HG03354 (cell line): ENCODE results near the gene SCFD2.
"Not testable (repeated sequence)": the region's sequence is repeated elsewhere in the genome, so short reads cannot be mapped to it uniquely, and the experiment has no call there.

Experiments used
- ATAC-seq: cut with Tn5 transposase; IDR thresholded peaks from one replicate; pipeline ENCODE4 v1.9.1; 2021; ENCODE audit warnings: mild to moderate bottlenecking; ENCODE audit not compliant: unreplicated experiment, poor library complexity, severe bottlenecking

SCFD2 gene

GRCh38 chr4:53004497-53005148 is 361.2 kb downstream of the SCFD2 start:
- no peak for ATAC-seq

DNA sequence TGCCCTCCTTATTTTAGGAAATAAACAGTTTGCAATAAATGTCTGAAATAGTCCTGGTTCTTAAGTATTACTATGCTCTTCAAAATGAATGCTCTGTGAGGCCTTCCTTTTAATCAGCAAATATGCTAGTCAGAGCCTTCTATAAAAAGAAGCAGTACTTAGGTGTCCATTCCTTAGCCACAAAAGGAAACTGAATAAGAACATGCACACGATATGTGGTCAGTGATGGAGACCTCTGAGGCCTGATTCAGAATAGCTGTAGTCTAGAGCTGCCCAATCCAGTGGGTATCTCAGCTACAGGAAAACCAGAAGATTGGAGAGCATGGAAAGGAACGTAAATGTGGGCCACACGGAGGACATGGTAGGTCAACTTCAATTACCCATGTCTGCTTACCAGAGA is 361.9 kb downstream of the SCFD2 start:
- no peak for ATAC-seq

DNA sequence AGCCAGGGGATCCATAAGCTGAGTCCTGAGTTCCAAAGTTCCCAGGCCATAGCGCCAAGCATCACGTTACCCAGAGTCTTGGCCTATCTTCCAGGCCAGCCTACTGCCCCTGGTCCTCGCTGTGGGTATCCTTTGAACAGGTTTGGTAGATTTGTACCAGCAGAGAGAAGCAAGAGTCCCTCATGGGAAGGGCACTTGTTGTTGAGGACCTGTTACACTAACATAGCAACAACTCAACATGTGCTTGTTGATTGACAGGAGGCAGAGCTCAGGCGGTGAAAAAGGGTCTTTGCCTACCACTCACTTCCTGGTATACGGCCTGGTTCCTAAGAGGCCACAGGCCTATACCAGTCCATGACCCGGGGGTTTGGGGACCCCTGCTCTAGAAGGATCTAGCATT is 365.3 kb downstream of the SCFD2 start:
- no peak for ATAC-seq

GRCh38 chr4:52999626-53000025 is 366.2 kb downstream of the SCFD2 start:
- no peak for ATAC-seq

GRCh38 chr4:52998413-52998812 is 367.4 kb downstream of the SCFD2 start:
- no peak for ATAC-seq

- ATAC-seq, result no peak
Measured at GRCh38 chr4:52997132-52997416, 368.8 kb downstream of the SCFD2 start.

DNA sequence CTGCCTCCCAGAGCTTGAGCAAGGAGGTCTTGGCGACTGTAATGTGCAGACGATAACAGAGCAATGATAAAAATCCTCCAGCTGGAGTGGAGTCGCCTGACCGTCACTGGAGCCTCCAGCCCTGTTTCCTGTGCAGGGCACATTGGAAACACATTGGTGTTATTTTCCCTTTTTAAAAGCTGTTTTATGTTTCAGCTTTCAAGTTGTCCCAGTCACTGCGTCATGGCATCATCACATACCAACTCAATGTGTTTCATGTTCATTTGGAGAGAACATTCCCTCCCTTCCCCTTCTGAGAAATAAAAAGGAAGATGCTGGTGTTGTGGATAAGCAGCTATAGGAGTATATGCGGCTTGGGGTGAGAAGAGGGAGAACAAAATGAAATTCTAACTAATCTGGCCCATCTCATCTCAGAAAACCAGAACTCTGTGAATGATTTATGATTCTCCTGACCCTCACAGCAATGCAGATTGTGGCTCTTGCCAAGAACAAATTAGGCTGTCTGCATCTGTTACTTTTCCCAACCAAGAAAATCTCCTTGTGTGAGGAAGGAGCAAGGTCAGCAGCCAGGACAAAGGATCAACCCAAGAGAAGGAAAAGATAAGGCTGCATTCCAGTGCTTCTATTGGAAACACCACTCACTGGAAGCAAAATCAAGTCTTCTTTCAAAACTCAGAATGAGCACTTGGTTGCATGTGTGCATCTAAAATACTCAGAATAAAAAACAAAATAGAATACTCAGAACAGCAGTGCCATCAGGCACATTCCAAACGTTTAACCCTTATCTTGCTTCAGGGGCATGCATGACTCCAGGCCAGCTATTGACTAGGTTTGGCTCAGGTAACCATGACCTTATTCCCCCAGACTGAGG is 369.4 kb downstream of the SCFD2 start:
- ATAC-seq, result no peak

- ATAC-seq, result no peak
Measured at GRCh38 chr4:52995360-52996030, 370.4 kb downstream of the SCFD2 start.

DNA sequence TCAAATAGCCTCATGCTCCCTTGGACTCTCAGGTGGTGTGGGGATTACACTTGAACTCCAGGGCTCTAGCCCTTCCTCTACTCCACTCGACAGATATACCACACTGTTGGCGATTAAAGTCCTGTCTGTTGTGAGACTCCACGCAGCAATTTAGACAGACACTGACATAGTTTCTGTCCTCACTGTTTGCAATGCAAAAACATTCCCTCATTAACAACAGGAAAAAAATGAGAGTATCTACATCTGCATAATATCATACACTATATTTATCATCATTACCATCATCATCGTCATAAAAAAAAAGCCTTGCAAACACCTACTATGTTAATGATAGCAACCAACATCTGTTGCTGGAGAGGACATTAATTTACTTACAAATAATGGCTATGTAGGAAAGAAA is 371.3 kb downstream of the SCFD2 start:
- no peak for ATAC-seq

- no peak for ATAC-seq
Measured at GRCh38 chr4:52993771-52994170, 372.1 kb downstream of the SCFD2 start.

- ATAC-seq, result not testable (repeated sequence)
Measured at GRCh38 chr4:52992551-52992950, 373.3 kb downstream of the SCFD2 start.

GRCh38 chr4:52991472-52991871 is 374.4 kb downstream of the SCFD2 start:
- no peak for ATAC-seq

DNA sequence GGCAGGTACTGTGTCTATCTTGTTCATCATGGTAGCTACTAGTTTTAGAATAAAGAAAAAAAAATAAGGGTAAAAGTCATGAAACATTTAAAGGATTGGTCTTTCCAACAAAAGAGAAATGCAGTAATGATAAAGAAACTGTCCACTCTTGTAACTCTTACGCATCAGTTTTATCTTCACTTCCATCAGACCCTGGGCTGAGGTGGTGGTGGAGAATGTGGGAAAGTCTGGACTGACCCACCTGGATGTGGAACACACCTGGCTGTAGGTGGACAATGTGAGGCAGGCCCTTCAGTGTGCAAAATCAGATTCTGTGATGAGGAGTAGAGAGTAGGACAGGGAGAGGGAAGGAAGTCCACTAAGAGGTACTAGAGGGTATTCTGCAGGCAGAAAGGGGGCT is 375.2 kb downstream of the SCFD2 start:
- ATAC-seq, result no peak

DNA sequence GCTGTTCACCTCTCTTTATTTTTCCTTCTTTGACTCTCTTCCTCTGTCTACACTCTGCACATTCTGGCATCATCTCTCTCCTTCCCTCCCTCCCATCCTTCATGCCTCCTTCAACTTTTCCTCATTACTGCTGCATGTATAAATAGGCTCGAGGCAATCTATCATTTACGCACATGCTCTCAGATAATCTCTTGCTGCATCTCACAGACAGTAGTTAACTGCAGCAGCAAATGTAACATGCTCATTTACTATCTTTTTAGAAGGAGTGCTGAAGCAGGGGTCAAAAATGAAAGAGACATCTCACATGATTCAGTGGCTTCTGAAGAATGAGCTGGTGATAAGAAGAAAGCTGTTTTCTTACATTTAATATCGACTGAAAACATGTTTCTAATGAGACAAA is 376.0 kb downstream of the SCFD2 start:
- no peak for ATAC-seq

- no peak for ATAC-seq
Measured at GRCh38 chr4:52987392-52988056, 378.3 kb downstream of the SCFD2 start.

- no peak for ATAC-seq
Measured at GRCh38 chr4:52984462-52984881, 381.4 kb downstream of the SCFD2 start.

DNA sequence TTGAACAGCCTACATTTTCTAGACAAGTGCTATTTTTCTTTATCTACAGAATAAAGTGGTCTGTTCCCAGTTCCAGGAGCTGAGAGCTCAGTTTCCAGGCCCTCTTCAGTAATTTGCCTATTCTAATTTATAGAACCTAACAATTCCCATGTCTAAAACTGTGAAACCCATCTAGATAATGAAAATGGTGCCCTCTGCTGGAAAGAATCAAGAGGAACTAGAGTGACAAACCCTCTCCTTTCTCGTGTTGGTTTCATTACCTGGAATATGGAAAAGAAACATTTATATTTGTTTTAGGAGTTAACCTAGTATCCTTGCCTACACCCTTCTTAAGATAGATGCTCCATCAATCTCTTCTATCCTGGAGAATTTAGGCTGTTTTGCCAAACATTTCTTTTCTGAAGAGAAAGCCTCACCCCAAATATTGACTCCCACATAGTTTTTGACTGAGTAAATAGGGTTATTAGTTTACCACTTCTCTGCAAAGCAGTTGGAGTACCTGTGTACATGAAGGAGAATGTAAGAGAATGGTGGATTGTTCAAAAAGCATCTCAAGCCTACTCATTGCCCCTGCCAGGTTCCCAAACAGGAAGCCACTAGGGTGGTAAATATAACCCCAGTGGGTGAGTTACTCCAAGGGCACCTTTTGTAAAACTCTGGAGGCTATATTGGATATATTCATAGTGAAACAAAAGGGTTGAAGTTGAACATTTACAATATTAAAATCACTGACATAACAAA is 382.1 kb downstream of the SCFD2 start:
- ATAC-seq, result peak; percentile 66

DNA sequence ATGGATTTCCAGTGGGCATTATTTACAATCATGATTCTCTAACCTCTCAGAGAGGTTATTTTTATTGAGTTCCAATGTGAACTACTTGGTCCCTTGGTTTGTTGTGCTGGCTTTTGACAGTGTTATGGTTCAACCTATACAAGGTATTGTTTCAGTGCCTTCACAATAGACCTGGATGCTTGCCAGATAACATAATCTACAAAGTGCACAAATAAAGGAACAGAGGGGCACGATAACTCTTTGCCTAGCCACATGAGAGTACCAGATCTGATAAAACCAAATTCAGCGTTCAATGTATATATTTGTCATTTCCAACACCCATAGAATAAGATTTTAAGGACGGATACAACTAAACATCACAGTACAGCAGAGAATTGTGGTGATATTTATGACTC is 382.9 kb downstream of the SCFD2 start:
- ATAC-seq, result no peak

DNA sequence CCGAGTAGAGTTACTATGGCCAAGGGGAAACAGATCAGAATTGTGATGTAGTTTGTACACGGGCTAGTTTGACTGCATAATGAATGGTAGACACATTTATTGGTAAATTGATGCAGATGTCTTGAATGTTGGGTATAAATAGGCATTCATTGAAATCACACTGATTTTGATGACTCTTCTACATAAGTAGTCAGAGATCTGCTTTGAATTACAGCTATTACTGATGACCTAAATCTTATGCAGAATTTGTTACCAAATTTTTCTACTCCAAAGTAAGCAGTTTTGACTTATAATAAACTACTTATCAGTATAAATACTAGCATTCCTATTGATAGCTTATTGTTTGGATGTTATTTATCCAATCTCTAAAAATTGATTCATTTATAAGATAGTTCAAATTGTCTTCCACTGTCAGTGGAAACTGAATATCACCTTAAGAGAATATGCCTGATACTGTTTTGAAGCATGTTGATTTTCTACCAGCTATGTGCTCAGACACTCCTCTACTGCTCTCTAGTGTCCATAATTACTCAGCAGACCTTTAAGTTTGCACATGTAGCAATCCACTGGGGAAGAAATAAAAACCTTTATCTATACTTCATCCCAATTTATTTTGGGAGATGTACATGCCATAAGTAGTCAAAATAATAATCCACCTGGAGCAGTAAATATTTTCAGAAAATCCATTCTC is 383.5 kb downstream of the SCFD2 start:
- no peak for ATAC-seq
